ENCODE results near the gene BANP. TPM values are rescaled to one million over a fixed set of nuclear protein-coding genes. Genes with fewer than 3 reads are reported as not detected.

BANP gene
- total RNA-seq, 1 experiment from 2014 or later: 49.6 TPM

GRCh38 chr16:88004391-88004790, 53.2 kb downstream of the BANP start:
- H3K4me1 Mint-ChIP-seq (ENCODE audit: low read depth, unreplicated experiment): no peaks in the 10 kb centered on the region
- intact Hi-C loops (cut with micrococcal nuclease; ENCODE audit: unreplicated experiment): no loop called here
- no peak for DNase-seq
- H3K9me3 Mint-ChIP-seq (ENCODE audit: low read depth, unreplicated experiment): no peaks in the 10 kb centered on the region
- no peak overlapping the region for H3K27ac Mint-ChIP-seq (ENCODE audit: unreplicated experiment)
- H3K4me3 Mint-ChIP-seq (ENCODE audit: low read depth, unreplicated experiment): no peak overlapping the region
- TF ChIP-seq CTCF (IDR thresholded peaks at IDR 0.05; ENCODE audit: unreplicated experiment): no peak
- CTCF ChIA-PET: no interaction called here
- H3K27me3 Mint-ChIP-seq (ENCODE audit: unreplicated experiment): no peaks in the 10 kb centered on the region
- BruUV-seq (replicated peaks): no TSS peak
- H3K36me3 Mint-ChIP-seq (ENCODE audit: insufficient read depth, unreplicated experiment): peaks cover 22% of the 10 kb centered on the region

DNA sequence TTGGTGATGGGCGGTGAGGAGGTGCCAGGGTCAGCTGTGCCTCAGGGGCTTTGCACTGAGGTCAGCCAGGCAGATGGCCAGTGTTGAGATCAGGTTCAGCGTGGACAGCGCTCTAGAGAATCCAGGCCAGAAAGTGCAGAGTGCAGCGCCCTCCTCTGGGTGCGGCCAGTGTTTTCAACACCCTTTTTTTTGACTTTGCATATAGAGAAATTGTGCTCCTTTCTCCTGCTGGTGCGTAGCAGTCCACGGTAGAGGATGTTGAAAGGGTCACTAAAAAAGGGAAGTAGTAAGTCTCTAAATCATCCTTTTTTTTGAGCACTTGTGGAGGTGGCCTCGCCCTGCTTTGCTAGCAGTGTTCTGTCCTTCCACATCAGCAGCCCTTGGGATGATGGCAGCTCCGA, 53.9 kb downstream of the BANP start:
- TF ChIP-seq CTCF (IDR thresholded peaks at IDR 0.05; ENCODE audit: unreplicated experiment): no peak
- Mint-ChIP-seq H3K27me3 (ENCODE audit: unreplicated experiment) (no peaks in the 10 kb centered on the region), H3K27ac (ENCODE audit: unreplicated experiment) (no peak overlapping the region), H3K9me3 (ENCODE audit: low read depth, unreplicated experiment) (no peaks in the 10 kb centered on the region), H3K4me1 (ENCODE audit: low read depth, unreplicated experiment) (no peaks in the 10 kb centered on the region), H3K4me3 (ENCODE audit: low read depth, unreplicated experiment) (no peak overlapping the region), H3K36me3 (ENCODE audit: insufficient read depth, unreplicated experiment) (peaks cover 22% of the 10 kb centered on the region)
- no peak for DNase-seq
- intact Hi-C loops (cut with micrococcal nuclease; ENCODE audit: unreplicated experiment): no loop called here
- CTCF ChIA-PET: no interaction called here
- BruUV-seq (replicated peaks): no TSS peak

DNA sequence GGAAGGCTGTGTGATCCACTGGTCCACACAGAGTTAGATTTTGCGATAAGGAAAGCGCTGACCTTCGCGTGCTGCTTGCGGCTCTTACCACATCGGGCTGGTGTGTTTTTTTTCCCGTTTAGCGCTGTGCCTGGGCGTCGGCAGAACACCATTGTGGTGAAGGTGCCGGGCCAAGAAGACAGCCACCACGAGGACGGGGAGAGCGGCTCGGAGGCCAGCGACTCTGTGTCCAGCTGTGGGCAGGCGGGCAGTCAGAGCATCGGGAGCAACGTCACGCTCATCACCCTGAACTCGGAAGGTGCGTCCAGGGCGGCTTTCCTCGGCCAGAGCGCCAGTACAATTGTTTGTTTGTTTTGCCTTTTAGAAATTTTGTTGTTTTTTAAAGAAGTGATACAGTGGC, 54.7 kb downstream of the BANP start:
- intact Hi-C loops (cut with micrococcal nuclease; ENCODE audit: unreplicated experiment): no loop called here
- H3K27me3 Mint-ChIP-seq (ENCODE audit: unreplicated experiment): no peaks in the 10 kb centered on the region
- no TSS peak for BruUV-seq (replicated peaks)
- no peaks in the 10 kb centered on the region for H3K4me1 Mint-ChIP-seq (ENCODE audit: low read depth, unreplicated experiment)
- CTCF ChIA-PET: interaction anchor here (0.7 kb wide), 1 partner anchor 364 kb away, joined by 3 read pairs; no protein-coding TSS in a partner anchor
- no peak overlapping the region for H3K4me3 Mint-ChIP-seq (ENCODE audit: low read depth, unreplicated experiment)
- no peaks in the 10 kb centered on the region for H3K9me3 Mint-ChIP-seq (ENCODE audit: low read depth, unreplicated experiment)
- no peak for TF ChIP-seq CTCF (IDR thresholded peaks at IDR 0.05; ENCODE audit: unreplicated experiment)
- no peak overlapping the region for H3K27ac Mint-ChIP-seq (ENCODE audit: unreplicated experiment)
- peaks cover 22% of the 10 kb centered on the region for H3K36me3 Mint-ChIP-seq (ENCODE audit: insufficient read depth, unreplicated experiment)
- no peak for DNase-seq

DNA sequence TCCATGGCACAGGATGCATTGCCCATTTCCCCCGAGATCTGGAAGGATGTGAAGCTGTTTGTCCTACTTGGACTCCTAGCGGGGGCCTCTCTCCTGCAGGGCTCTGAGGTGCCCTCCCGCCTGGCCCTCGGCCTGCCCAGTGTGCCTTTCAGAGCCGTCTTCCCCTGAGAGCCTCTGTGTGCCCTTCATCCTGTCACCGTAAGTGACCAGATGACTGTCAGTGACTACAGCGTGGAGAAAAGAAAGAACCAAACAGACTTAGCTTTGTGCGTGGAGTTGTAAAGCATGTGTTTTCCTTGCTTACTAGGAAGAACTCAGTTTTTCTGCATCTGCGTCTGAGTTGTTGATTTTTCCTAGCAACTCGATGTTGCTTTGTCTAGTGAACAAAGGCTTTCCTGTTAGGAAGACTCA, 56.1 kb downstream of the BANP start:
- Mint-ChIP-seq H3K27ac (ENCODE audit: unreplicated experiment) (no peak overlapping the region), H3K9me3 (ENCODE audit: low read depth, unreplicated experiment) (no peaks in the 10 kb centered on the region), H3K36me3 (ENCODE audit: insufficient read depth, unreplicated experiment) (peaks cover 22% of the 10 kb centered on the region), H3K4me3 (ENCODE audit: low read depth, unreplicated experiment) (no peak overlapping the region), H3K4me1 (ENCODE audit: low read depth, unreplicated experiment) (no peaks in the 10 kb centered on the region), H3K27me3 (ENCODE audit: unreplicated experiment) (no peaks in the 10 kb centered on the region)
- no peak for DNase-seq
- intact Hi-C loops (cut with micrococcal nuclease; ENCODE audit: unreplicated experiment): no loop called here
- CTCF ChIA-PET: no interaction called here
- no TSS peak for BruUV-seq (replicated peaks)
- TF ChIP-seq CTCF (IDR thresholded peaks at IDR 0.05; ENCODE audit: unreplicated experiment): no peak

Measured in Calu3 (cell line).